Brain microvascular endothelial cell (primary cell): ENCODE results near the gene ZNF174.

ENCODE experiments used
- DNase-seq: peaks from one replicate; pipeline ENCODE4 v3.0.0-alpha.2; 2020
- H3K27ac ChIP-seq: fragments of 250-450 bp; sonication (Bioruptor Pico); 2 replicates; pipeline ENCODE4 v1.5.1; 2020; ENCODE audit warnings: mild to moderate bottlenecking, moderate library complexity
- H3K27me3 ChIP-seq: fragments of 250-450 bp; sonication (Bioruptor Pico); replicated peaks from 2 replicates; pipeline ENCODE4 v1.5.1; 2020; ENCODE audit warnings: mild to moderate bottlenecking
- H3K36me3 ChIP-seq: fragments of 250-450 bp; sonication (Bioruptor Pico); replicated peaks from 2 replicates; pipeline ENCODE4 v1.5.1; 2020; ENCODE audit warnings: mild to moderate bottlenecking
- H3K4me3 ChIP-seq: 2 replicates; pipeline ENCODE4 v1.5.1; 2011; ENCODE audit warnings: low read depth, mild to moderate bottlenecking, control low read depth, low read length, moderate library complexity
- CTCF ChIP-seq: IDR thresholded peaks from 2 replicates; pipeline ENCODE4 v1.5.1; 2011; ENCODE audit warnings: low read depth, mild to moderate bottlenecking, moderate library complexity, low read length, control low read depth, inconsistent platforms; ENCODE audit errors: missing control alignments
- in situ Hi-C: cut with HindIII; loops from 2 replicates; pipeline ENCODE4 v1.10.0; 2017; ENCODE audit warnings: low sequenced_read_pairs, low pct_ligation_motif_present

The ZNF174 gene

GRCh38 chr16:3444032-3444388, 43.0 kb downstream of the ZNF174 start:
- peak; percentile 9 for TF ChIP-seq CTCF
- peak overlapping the region; percentile 75 for H3K4me3 ChIP-seq
- DNase-seq, result peak; percentile 75
- in situ Hi-C loops, result no loop called here
- H3K27ac ChIP-seq, result peak overlapping the region; percentile 95
- no peaks in the 10 kb centered on the region for H3K27me3 ChIP-seq
- no peaks in the 10 kb centered on the region for H3K36me3 ChIP-seq

DNA sequence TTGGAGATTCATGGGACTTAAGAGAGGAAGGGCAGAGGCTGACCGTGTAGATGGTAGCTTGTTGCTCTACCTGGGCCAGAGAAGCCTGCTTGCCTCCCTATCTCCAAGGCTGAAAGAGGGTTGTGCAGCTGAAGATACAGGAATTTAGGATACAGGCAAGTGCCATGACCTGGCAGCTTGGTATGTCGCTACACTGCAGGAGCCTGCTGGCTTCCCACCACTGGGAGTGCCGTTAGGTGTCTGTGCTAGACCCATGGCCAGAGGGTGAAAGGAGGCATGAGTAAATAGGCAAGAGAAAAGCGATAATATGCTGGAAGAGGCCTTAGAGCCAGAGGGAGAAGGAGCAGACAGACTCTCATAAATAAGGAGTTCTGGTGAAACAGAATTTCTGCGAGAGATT, 53.1 kb downstream of the ZNF174 start:
- in situ Hi-C loops, result no loop called here
- no peak overlapping the region for H3K27ac ChIP-seq
- H3K4me3 ChIP-seq, result no peak overlapping the region
- no peaks in the 10 kb centered on the region for H3K36me3 ChIP-seq
- TF ChIP-seq CTCF, result no peak
- H3K27me3 ChIP-seq, result no peaks in the 10 kb centered on the region
- no peak for DNase-seq

- no peak for TF ChIP-seq CTCF
- in situ Hi-C loops, result no loop called here
- no peaks in the 10 kb centered on the region for H3K27me3 ChIP-seq
- H3K36me3 ChIP-seq, result no peaks in the 10 kb centered on the region
- DNase-seq, result no peak
- no peak overlapping the region for H3K27ac ChIP-seq
- no peak overlapping the region for H3K4me3 ChIP-seq
Measured at GRCh38 chr16:3454631-3455147, 53.7 kb downstream of the ZNF174 start.

- TF ChIP-seq CTCF, result peak; percentile 49
- Histone ChIP-seq H3K36me3 (no peaks in the 10 kb centered on the region), H3K27ac (peak overlapping the region; percentile 96), H3K27me3 (no peaks in the 10 kb centered on the region), H3K4me3 (peak overlapping the region; percentile 94)
- in situ Hi-C loops, result no loop called here
- peak; percentile 60 for DNase-seq
Measured at GRCh38 chr16:3457434-3458252, 56.6 kb downstream of the ZNF174 start.

DNA sequence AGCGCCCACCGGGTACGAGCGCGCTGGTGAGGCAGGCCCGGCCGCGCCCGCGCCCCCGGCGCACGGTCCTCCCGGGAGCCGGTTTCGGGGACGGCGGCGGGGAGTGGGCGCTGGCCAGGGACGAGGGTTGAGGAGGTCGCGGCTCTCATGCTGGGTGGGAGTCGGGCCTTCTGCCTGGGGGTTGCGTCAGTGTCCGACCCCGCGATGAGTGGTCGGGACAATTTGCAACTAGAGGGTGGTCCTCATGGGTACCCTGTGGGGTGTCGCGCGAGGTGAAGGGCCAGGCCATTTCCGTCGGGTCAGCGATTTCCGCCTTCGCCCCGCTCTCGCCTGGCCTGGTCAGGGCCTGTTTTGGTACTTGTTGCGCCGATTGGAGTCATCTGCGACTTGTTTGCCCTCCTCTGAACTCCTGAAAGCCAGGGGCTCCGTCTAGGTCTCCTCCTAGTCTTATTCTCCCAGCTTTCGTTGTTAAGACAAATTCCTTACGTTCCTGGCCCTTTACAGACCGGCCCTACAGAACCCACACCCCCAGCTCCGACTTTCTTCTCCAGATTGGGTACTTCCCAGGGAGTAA, 57.4 kb downstream of the ZNF174 start:
- peak overlapping the region; percentile 96 for H3K27ac ChIP-seq
- in situ Hi-C loops, result no loop called here
- H3K27me3 ChIP-seq, result no peaks in the 10 kb centered on the region
- peak overlapping the region; percentile 94 for H3K4me3 ChIP-seq
- H3K36me3 ChIP-seq, result no peaks in the 10 kb centered on the region
- no peak for TF ChIP-seq CTCF
- no peak for DNase-seq
